HCT116 (cell line): ENCODE data around the gene PIGP.

Experiments used
- ATF3 ChIP-seq: IDR thresholded peaks from 2 replicates; pipeline ENCODE4 v1.6.1; 2012
- CTCF ChIP-seq, 3 experiments: fragments of 200-600 bp in 1 of 3; sonication (generic) in 1 of 3; IDR thresholded peaks in 2 of 3; conservative IDR thresholded peaks in 1 of 3; 2 replicates each; pipeline ENCODE4 v1.5.1; 2012 to 2017; ENCODE audit warnings: low read depth in 2 of 3, low read length in 2 of 3, antibody characterized with exemption in 1 of 3, borderline replicate concordance in 1 of 3, control low read depth in 1 of 3, mild to moderate bottlenecking in 1 of 3, mixed read lengths in 1 of 3, mixed run types in 1 of 3, moderate library complexity in 1 of 3; ENCODE audit not compliant: insufficient read depth in 1 of 3
- EGR1 ChIP-seq: IDR thresholded peaks from 2 replicates; pipeline ENCODE4 v1.6.1; 2012; ENCODE audit warnings: low read depth
- ELF1 ChIP-seq: IDR thresholded peaks from 2 replicates; pipeline ENCODE4 v1.6.1; 2012; ENCODE audit warnings: low read depth, borderline replicate concordance
- EZH2phosphoT487 ChIP-seq: fragments of 200-600 bp; IDR thresholded peaks from 2 replicates; pipeline ENCODE4 v1.6.1; 2018; ENCODE audit warnings: antibody characterized with exemption, borderline replicate concordance
- POLR2A ChIP-seq: IDR thresholded peaks from 2 replicates; pipeline ENCODE4 v1.7.0; 2011; ENCODE audit warnings: borderline replicate concordance; ENCODE audit not compliant: insufficient read depth, insufficient read length; ENCODE audit errors: extremely low read depth
- REST ChIP-seq: IDR thresholded peaks from 2 replicates; pipeline ENCODE4 v1.6.1; 2012; ENCODE audit warnings: low read depth
- SP1 ChIP-seq: IDR thresholded peaks from 2 replicates; pipeline ENCODE4 v1.6.1; 2012; ENCODE audit warnings: low read depth
- SRF ChIP-seq: IDR thresholded peaks from 2 replicates; pipeline ENCODE4 v1.6.1; 2012; ENCODE audit warnings: low read depth
- ZBTB33 ChIP-seq: IDR thresholded peaks from 2 replicates; pipeline ENCODE4 v1.6.1; 2011; ENCODE audit warnings: mild to moderate bottlenecking, low read length, moderate library complexity; ENCODE audit not compliant: insufficient replicate concordance; ENCODE audit errors: extremely low read depth
- ZNF274 ChIP-seq: fragments of 200-500 bp; sonication (Bioruptor generic); IDR thresholded peaks from 2 replicates; pipeline ENCODE4 v1.6.1; 2014; ENCODE audit warnings: mild to moderate bottlenecking, low read depth, low read length, inconsistent platforms

- TF ChIP-seq EZH2phosphoT487: no peak
- no peak for TF ChIP-seq POLR2A
- TF ChIP-seq ZBTB33: no peak
- TF ChIP-seq CTCF (IDR thresholded peaks at IDR 0.05 in 2 of 3, conservative IDR thresholded peaks at IDR 0.05 in 1 of 3; ENCODE audit: borderline replicate concordance in 1 of 3, insufficient read depth in 1 of 3, low read depth in 2 of 3, low read length in 2 of 3): no peak
- TF ChIP-seq SP1: no peak
- no peak for TF ChIP-seq ATF3
- no peak for TF ChIP-seq EGR1
- TF ChIP-seq SRF: no peak
- TF ChIP-seq REST: no peak
- no peak for TF ChIP-seq ELF1
- no peak for TF ChIP-seq ZNF274
Observed at GRCh38 chr21:37040212-37040611, 32.7 kb downstream of the PIGP start.
